T-helper 1 cell treated with Interleukin-12 subunit alpha and Interleukin-12 subunit beta and Interleukin-4 antibody, amounts not matched to agents 30 μg/mL and 1 μg/mL, for 36 hours (primary cell): ENCODE results near the gene FHOD1.

Source experiments
- H3K27ac Mint-ChIP-seq: one replicate; pipeline ENCODE4 v1.8.0; 2021; ENCODE audit warnings: mild to moderate bottlenecking, mixed read lengths
- H3K27me3 Mint-ChIP-seq: one replicate; pipeline ENCODE4 v1.8.0; 2021; ENCODE audit warnings: low read depth, mixed read lengths
- H3K36me3 Mint-ChIP-seq: one replicate; pipeline ENCODE4 v1.8.0; 2021; ENCODE audit warnings: low read depth, mixed read lengths
- H3K4me1 Mint-ChIP-seq: one replicate; pipeline ENCODE4 v1.8.0; 2021; ENCODE audit warnings: low read depth, mixed read lengths
- H3K4me3 Mint-ChIP-seq: one replicate; pipeline ENCODE4 v1.8.0; 2021; ENCODE audit warnings: mild to moderate bottlenecking, moderate library complexity, mixed read lengths
- H3K9me3 Mint-ChIP-seq: one replicate; pipeline ENCODE4 v1.8.0; 2021; ENCODE audit warnings: mixed read lengths

The FHOD1 gene

GRCh38 chr16:67263201-67263600, 15.9 kb upstream of the FHOD1 start:
- no peaks in the 10 kb centered on the region for H3K36me3 Mint-ChIP-seq
- peaks cover 7% of the 10 kb centered on the region for H3K4me1 Mint-ChIP-seq
- no peak overlapping the region for H3K4me3 Mint-ChIP-seq
- H3K9me3 Mint-ChIP-seq = no peaks in the 10 kb centered on the region
- peaks cover 6% of the 10 kb centered on the region for H3K27me3 Mint-ChIP-seq
- peak overlapping the region; percentile 18 for H3K27ac Mint-ChIP-seq

GRCh38 chr16:67260426-67261063, 13.3 kb upstream of the FHOD1 start:
- Mint-ChIP-seq H3K9me3 (no peaks in the 10 kb centered on the region), H3K4me1 (peaks cover 7% of the 10 kb centered on the region), H3K27me3 (peaks cover 6% of the 10 kb centered on the region), H3K27ac (no peak overlapping the region), H3K4me3 (no peak overlapping the region), H3K36me3 (no peaks in the 10 kb centered on the region)

DNA sequence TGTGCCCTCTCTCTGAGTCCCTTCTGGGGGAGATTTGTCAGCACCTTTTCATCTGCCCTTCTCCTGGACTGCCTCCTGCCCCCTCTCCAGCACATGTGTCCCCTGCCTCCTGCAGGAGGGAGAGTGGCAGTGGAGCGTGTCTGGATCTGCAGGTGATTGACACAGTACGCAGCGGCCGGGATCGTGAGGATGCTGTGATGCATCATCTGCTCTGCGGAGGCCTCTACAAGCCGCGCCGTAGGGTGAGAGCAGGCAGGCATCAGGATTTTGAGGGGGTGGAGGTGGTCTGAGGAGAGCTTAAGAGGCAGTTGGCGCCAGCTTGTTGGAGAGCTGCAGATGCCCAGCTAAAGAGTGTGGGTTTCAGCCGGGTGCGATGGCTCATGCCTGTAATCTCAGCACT, 12.4 kb upstream of the FHOD1 start:
- Mint-ChIP-seq H3K27ac (no peak overlapping the region), H3K36me3 (no peaks in the 10 kb centered on the region), H3K9me3 (no peaks in the 10 kb centered on the region), H3K4me3 (no peak overlapping the region), H3K4me1 (peaks cover 7% of the 10 kb centered on the region), H3K27me3 (peaks cover 6% of the 10 kb centered on the region)

DNA sequence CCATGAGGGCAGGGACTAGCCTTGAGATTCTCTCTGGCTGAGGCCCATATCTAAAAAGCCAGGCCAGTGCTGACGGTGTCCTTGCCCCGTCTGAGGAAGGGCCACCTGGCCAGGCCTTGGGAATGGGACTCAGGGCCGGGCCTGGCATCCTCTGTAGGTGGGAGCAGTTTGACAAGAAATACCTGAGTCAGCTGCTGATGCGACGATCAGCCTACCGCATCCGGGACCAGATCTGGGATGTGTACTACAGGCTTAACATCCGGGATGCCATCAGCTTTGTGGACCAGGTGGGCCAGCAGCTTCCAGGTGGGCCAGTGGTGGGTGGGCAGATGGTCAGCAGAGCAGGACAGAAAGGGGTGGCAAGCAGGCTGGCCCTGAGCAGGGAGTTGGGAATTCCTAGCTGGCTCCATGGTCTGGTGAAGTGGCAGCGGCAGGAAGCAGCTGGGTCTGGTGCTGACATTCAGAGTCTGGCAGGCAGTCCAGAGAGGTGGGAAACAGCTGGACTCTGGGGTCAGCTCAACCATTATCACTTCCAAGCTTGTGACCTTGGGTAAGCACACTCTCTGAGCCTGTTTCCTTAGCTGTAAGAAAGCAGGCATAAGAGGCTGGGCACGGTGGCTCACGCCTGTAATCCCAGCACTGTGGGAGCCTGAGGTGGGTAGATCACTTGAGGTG, 11.0 kb upstream of the FHOD1 start:
- H3K4me1 Mint-ChIP-seq = peaks cover 7% of the 10 kb centered on the region
- no peak overlapping the region for H3K27ac Mint-ChIP-seq
- peaks cover 6% of the 10 kb centered on the region for H3K27me3 Mint-ChIP-seq
- no peaks in the 10 kb centered on the region for H3K36me3 Mint-ChIP-seq
- H3K9me3 Mint-ChIP-seq = no peaks in the 10 kb centered on the region
- H3K4me3 Mint-ChIP-seq = no peak overlapping the region

GRCh38 chr16:67257486-67258160, 10.3 kb upstream of the FHOD1 start:
- peaks cover 1% of the 10 kb centered on the region for H3K27me3 Mint-ChIP-seq
- H3K4me1 Mint-ChIP-seq = peaks cover 5% of the 10 kb centered on the region
- no peaks in the 10 kb centered on the region for H3K9me3 Mint-ChIP-seq
- no peak overlapping the region for H3K27ac Mint-ChIP-seq
- H3K4me3 Mint-ChIP-seq = no peak overlapping the region
- H3K36me3 Mint-ChIP-seq = no peaks in the 10 kb centered on the region

- peaks cover 5% of the 10 kb centered on the region for H3K4me1 Mint-ChIP-seq
- no peaks in the 10 kb centered on the region for H3K27me3 Mint-ChIP-seq
- H3K4me3 Mint-ChIP-seq = no peak overlapping the region
- H3K9me3 Mint-ChIP-seq = no peaks in the 10 kb centered on the region
- peak overlapping the region; percentile 27 for H3K27ac Mint-ChIP-seq
- no peaks in the 10 kb centered on the region for H3K36me3 Mint-ChIP-seq
These were observed 9.5 kb upstream of the FHOD1 start for GRCh38 chr16:67256701-67257230.

- H3K27ac Mint-ChIP-seq = no peak overlapping the region
- H3K36me3 Mint-ChIP-seq = no peaks in the 10 kb centered on the region
- peaks cover 3% of the 10 kb centered on the region for H3K4me1 Mint-ChIP-seq
- no peaks in the 10 kb centered on the region for H3K9me3 Mint-ChIP-seq
- H3K4me3 Mint-ChIP-seq = no peak overlapping the region
- peaks cover under 1% of the 10 kb centered on the region for H3K27me3 Mint-ChIP-seq
These were observed 8.4 kb upstream of the FHOD1 start for GRCh38 chr16:67255553-67256221.

- Mint-ChIP-seq H3K36me3 (no peaks in the 10 kb centered on the region), H3K4me1 (peaks cover 4% of the 10 kb centered on the region), H3K4me3 (no peak overlapping the region), H3K27me3 (peaks cover 8% of the 10 kb centered on the region), H3K27ac (no peak overlapping the region), H3K9me3 (no peaks in the 10 kb centered on the region)
These were observed 7.7 kb upstream of the FHOD1 start for GRCh38 chr16:67254801-67255552.

DNA sequence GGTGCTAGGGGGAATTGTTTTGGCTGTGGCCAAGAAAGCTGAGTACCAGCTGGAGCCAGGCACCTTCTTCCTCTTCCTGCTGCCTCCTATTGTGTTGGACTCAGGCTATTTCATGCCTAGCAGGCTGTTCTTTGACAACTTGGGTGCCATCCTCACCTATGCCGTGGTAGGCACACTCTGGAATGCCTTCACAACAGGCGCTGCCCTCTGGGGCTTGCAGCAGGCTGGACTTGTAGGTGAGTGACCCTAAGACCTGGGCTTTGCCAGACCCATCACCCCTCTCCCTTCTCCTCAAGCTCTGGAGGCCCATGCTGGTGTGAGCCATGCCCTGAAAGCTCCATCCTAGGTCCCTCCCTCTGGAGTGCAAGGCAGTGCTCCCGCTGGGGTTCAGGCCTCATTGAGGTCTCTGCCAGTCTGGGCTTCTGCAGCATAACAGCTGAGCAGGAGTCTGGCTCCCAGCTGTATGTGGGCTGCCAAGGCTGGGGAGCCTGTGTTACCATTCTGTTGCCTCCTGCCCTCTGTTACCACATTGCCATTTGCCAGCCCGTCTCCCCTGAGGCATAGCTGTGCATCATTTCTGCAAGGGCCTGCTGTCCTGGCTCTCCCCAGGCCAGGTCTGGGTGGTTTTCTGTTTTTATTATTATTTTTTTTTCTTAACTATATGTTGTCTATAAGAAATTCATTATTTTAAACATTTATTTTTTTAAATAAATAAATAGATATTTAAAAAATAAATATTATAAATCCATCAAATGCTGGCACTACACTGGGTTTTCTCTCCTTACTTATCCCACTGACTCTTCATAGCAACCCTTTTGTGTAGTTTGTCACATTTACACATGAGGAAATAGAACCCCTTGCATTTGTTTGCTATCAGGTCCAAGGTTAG, 5.6 kb upstream of the FHOD1 start:
- H3K27me3 Mint-ChIP-seq = peaks cover 20% of the 10 kb centered on the region
- H3K9me3 Mint-ChIP-seq = no peaks in the 10 kb centered on the region
- peaks cover 15% of the 10 kb centered on the region for H3K4me1 Mint-ChIP-seq
- H3K36me3 Mint-ChIP-seq = no peaks in the 10 kb centered on the region
- no peak overlapping the region for H3K27ac Mint-ChIP-seq
- H3K4me3 Mint-ChIP-seq = no peak overlapping the region

GRCh38 chr16:67250045-67250327, 2.7 kb upstream of the FHOD1 start:
- H3K4me1 Mint-ChIP-seq = peaks cover 24% of the 10 kb centered on the region
- H3K27me3 Mint-ChIP-seq = peaks cover 25% of the 10 kb centered on the region
- peaks cover 2% of the 10 kb centered on the region for H3K36me3 Mint-ChIP-seq
- H3K4me3 Mint-ChIP-seq = peak overlapping the region; percentile 78
- no peak overlapping the region for H3K27ac Mint-ChIP-seq
- no peaks in the 10 kb centered on the region for H3K9me3 Mint-ChIP-seq

DNA sequence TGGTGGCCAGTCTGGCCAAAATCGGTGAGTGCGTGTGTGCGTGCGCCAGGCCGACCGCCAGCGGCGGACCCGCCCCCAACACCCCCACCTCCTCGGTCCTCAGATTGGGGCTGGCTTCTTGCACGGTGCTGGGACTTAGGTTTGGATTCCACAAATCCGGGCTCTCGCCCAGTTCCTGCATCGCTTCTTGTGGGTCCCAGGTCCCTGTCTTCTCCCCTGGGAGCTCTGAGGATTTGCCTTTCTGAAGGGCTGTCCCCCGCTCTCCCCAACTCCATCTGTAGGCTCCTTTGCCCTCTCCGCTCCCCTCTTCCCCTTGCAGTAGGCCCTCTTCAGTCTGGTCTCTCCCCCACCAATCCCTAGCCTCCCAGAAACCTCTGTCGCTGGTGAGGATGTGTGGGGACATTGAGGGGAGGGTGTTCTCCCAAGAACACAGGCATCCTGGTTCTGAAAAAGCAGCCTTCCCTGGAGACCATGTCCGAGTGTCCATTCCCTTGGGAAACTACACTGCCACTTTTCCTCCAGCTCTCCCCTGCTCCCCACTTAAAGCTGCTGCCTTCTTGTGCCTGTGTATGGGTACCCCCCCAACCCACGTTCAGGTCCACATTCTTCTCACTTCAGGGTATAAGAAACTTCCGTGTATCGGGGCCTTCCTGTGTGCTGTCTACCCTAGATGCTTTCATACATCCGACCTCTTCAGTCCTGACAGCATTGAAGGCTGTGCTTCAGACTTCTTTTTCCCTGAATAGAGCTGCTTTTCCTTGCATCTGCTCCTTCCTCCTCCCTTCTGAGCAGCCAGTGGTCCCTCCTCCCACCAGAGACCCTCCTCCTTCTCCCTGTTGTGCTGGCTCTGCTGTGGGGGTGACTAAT, 2.1 kb upstream of the FHOD1 start:
- Mint-ChIP-seq H3K4me1 (peaks cover 29% of the 10 kb centered on the region), H3K36me3 (peaks cover 4% of the 10 kb centered on the region), H3K27me3 (peaks cover 25% of the 10 kb centered on the region), H3K9me3 (no peaks in the 10 kb centered on the region), H3K4me3 (peak overlapping the region; percentile 78), H3K27ac (peak overlapping the region; percentile 77)

DNA sequence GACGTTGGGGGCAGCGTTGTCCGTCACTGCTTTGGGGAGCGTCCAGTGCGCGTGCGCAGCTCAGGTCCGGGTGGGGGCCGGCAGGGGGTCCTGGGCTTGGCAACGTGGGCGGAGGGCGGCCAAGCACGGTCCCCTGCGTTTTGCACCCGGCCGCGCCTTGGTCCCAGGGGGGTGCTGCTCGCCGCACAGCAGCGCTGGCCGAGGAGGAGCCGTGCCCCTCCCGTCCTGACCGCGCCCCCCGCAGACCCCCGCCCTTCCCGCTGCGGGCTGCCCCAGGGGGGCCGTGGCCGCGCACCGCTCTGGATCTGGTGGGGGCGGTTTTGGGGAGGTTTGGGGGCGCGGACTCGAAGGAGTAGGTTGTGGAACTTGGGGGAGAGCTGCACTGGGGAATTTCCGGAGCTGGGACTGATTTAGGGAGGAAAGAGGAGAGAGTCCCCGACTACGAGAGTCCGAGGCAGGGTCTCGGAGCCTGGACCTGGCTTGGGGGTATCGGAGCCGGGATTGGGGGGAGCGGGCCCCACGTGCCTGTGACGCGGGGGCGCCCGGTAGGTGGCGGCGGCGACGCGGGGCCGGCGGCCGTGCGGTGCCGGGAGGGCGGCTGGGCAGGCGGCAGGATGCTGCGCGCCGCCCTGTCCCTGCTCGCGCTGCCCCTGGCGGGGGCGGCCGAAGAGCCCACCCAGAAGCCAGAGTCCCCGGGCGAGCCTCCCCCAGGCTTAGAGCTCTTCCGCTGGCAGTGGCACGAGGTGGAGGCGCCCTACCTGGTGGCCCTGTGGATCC, 1.3 kb upstream of the FHOD1 start, which contains the start of gene SLC9A5:
SLC9A5 (plus strand) TSS at position 579 of the 777 bp plus-strand sequence; CDS start at position 615, 36 bp downstream.
- H3K4me1 Mint-ChIP-seq = peaks cover 38% of the 10 kb centered on the region
- H3K9me3 Mint-ChIP-seq = no peaks in the 10 kb centered on the region
- peak within 1 kb of the TSS; percentile 86 for H3K27ac Mint-ChIP-seq
- peaks cover 4% of the 10 kb centered on the region for H3K36me3 Mint-ChIP-seq
- H3K4me3 Mint-ChIP-seq = peak within 1 kb of the TSS; percentile 87
- peaks cover 25% of the 10 kb centered on the region for H3K27me3 Mint-ChIP-seq
